Thymus (tissue), 11 donors: ENCODE data around the gene ADM2. TPM values are rescaled to one million over a fixed set of nuclear protein-coding genes. Genes with fewer than 3 reads are reported as not detected.

Experiments used
- DNase-seq, 9 donors: peaks; one replicate each; pipeline ENCODE4 v3.0.0-alpha.2; 2013; ENCODE audit warnings: low spot score in 9 of 9, low read depth in 6 of 9, missing footprints in 1 of 9
- H3K27ac ChIP-seq, 2 donors: one replicate each; pipeline ENCODE4 v1.5.1; 2013; ENCODE audit warnings: control low read depth in 1 of 2, low read depth in 1 of 2, low read length in 1 of 2, mild to moderate bottlenecking in 1 of 2, moderate library complexity in 1 of 2
- H3K27me3 ChIP-seq, 2 donors: one replicate each; pipeline ENCODE4 v1.5.1; 2013; ENCODE audit warnings: low read length in 1 of 2; ENCODE audit not compliant: control insufficient read depth in 2 of 2, insufficient read depth in 1 of 2
- H3K36me3 ChIP-seq, 2 donors: one replicate each; pipeline ENCODE4 v1.5.1; 2013; ENCODE audit warnings: low read length in 1 of 2, mild to moderate bottlenecking in 1 of 2, moderate library complexity in 1 of 2; ENCODE audit not compliant: control insufficient read depth in 2 of 2, insufficient read depth in 2 of 2
- H3K4me1 ChIP-seq, 2 donors: one replicate each; pipeline ENCODE4 v1.5.1; 2013; ENCODE audit warnings: low read length in 2 of 2; ENCODE audit not compliant: control insufficient read depth in 2 of 2, insufficient read depth in 2 of 2
- H3K4me3 ChIP-seq, 2 donors: one replicate each; pipeline ENCODE4 v1.5.1; 2013; ENCODE audit warnings: low read length in 2 of 2, control low read depth in 1 of 2, mild to moderate bottlenecking in 1 of 2
- H3K9me3 ChIP-seq, 2 donors: one replicate each; pipeline ENCODE4 v1.5.1; 2013; ENCODE audit warnings: low read length in 1 of 2, mild to moderate bottlenecking in 1 of 2; ENCODE audit not compliant: control insufficient read depth in 2 of 2, insufficient read depth in 1 of 2
- WGBS: extraction: QIAGEN DNeasy Blood & Tissue Kit; methylation state at CpG from one replicate; pipeline ENCODE4 v1.1.7; 2013; 5-methylcytosine and 5-hydroxymethylcytosine counted together
- polyA plus RNA-seq: library from polyadenylated mRNA; stranded (reverse); fragments of 200-250 nt; gene quantifications from one replicate; pipeline ENCODE4 v1.2.3, GENCODE V29; 2013
- total RNA-seq: library from RNA; stranded (reverse); fragments of 120-200 nt; gene quantifications from one replicate; pipeline ENCODE4 v1.2.4, GENCODE V29; 2013
- donor health status: healthy.

ADM2 gene
- total and polyA plus RNA-seq, 2 donors: 1.4 to 1.5 TPM

- DNase-seq: no peak
Observed at GRCh38 chr22:50471197-50471847, 10.0 kb upstream of the ADM2 start.

DNA sequence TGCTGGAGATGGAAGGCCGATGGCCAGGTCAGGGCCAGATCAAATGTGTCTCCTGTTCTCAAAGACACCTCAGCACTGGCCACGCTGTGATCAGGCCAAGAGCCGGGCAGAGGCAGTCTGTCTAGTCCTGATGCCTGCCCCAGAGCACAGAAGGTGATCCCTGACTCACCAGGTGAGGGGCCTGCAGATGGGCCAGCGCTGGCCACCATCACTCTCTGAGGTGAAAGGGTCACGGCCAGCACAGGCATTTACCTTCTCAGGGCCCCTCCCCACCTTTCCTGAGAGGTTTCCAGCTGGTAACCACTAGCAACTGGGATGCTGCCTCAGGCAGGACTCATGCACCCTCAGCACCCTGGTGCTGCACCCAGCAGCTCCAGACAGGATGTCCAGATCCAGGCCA is 9.4 kb upstream of the ADM2 start:
- no peak for DNase-seq
- peaks cover 14 to 15% of the 10 kb centered on the region in 2 donors for H3K36me3 ChIP-seq
- H3K9me3 ChIP-seq: peaks cover 0 to 6% of the 10 kb centered on the region in 2 donors
- 95% methylated on average over 5 of the region's 5 CpGs for WGBS
- H3K4me3 ChIP-seq: no peak overlapping the region
- H3K27ac ChIP-seq: peak overlapping the region; percentile 53 to 79
- peaks cover 0 to 2% of the 10 kb centered on the region in 2 donors for H3K27me3 ChIP-seq
- H3K4me1 ChIP-seq: peaks cover 59 to 79% of the 10 kb centered on the region in 2 donors

More at GRCh38 chr22:50471197-50471847, 10.0 kb upstream of the ADM2 start:
- Histone ChIP-seq H3K36me3 (peaks cover 21% of the 10 kb centered on the region in 2 donors), H3K4me1 (peaks cover 59 to 85% of the 10 kb centered on the region in 2 donors), H3K27me3 (no peaks in the 10 kb centered on the region), H3K27ac (peak overlapping the region; percentile 94 to 99), H3K4me3 (peak overlapping the region in 1 of 2 donors; percentile 51), H3K9me3 (peaks cover 0 to 6% of the 10 kb centered on the region in 2 donors)
- WGBS: 71% methylated on average over 21 of the region's 21 CpGs

DNA sequence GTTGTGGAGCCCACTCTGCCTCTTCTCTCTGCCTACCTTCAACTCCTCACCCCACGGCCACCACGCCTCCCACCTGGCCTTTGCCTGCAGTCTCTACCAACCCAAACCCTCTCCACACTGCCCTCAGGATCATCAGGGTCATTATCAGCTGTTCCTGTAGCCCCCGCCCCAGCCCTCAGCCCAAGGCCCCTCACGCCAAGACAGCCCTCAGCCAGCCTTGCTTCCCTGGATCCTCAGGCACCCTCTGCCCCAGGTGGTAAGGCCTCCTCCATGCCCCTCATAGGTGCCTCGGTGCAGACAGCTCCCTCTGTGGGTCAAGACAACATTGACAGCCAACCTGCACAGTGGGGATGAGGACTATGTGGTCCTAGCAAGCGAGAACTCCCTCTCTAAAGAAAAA is 8.3 kb upstream of the ADM2 start:
- Histone ChIP-seq H3K27me3 (peaks cover 0 to 5% of the 10 kb centered on the region in 2 donors), H3K4me1 (peaks cover 52 to 68% of the 10 kb centered on the region in 2 donors), H3K4me3 (peak overlapping the region; percentile 78 to 98), H3K9me3 (peaks cover 0 to 6% of the 10 kb centered on the region in 2 donors), H3K27ac (peak overlapping the region in 1 of 2 donors; percentile 79), H3K36me3 (peaks cover 4% of the 10 kb centered on the region in 2 donors)
- 75% methylated on average over 6 of the region's 6 CpGs for WGBS
- DNase-seq: peak in 3 of 9 donors; percentile 56 to 77 (median 65)

DNA sequence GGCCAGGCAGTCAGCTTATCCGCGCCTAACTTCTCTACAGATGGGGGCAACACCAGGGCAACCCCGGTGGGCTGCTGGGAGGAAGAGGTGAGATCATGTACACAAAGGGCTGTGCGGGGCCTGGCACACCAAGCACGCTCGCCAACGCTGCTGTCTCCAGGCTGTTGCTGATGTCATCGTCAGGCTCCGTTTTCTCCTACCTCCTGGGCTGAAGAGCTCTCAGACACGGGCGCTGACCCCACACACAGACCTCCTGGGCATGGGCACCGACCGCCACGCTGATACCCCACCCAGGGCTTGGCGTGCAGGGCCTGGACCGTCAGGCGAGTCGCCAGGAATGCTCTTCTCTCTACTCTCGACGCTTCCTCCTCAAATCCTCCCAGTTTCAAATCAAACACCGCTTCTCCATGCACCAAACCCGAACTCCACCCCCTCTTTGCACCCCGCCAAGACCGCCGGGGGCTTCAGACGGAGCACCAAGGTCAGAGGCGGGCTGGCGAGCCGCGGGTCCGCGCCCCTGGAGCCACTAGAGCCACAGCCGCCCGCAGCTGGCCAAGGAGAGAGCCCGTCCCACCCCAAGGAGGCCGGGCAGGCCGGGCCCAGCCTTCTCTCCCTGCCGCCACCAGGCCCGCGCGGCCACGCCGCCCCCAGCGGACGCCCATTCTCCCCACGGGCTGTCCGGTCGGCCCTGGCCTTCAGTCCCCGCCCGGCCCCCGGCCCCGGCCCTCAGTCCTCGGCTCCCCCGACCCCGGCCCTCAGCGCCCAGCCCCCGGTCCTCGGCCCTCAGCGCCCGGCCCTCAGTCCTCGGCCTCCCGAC is 7.3 kb upstream of the ADM2 start:
- H3K4me3 ChIP-seq: peak overlapping the region; percentile 78 to 98
- peak overlapping the region; percentile 58 to 79 for H3K27ac ChIP-seq
- peak in 1 of 9 donors; percentile 45 for DNase-seq
- H3K9me3 ChIP-seq: peaks cover 0 to 6% of the 10 kb centered on the region in 2 donors
- H3K36me3 ChIP-seq: peaks cover 2 to 4% of the 10 kb centered on the region in 2 donors
- whole genome bisulfite sequencing: 14% methylated on average over 61 of the region's 62 CpGs
- H3K27me3 ChIP-seq: peaks cover 0 to 12% of the 10 kb centered on the region in 2 donors
- H3K4me1 ChIP-seq: peaks cover 42 to 58% of the 10 kb centered on the region in 2 donors

DNA sequence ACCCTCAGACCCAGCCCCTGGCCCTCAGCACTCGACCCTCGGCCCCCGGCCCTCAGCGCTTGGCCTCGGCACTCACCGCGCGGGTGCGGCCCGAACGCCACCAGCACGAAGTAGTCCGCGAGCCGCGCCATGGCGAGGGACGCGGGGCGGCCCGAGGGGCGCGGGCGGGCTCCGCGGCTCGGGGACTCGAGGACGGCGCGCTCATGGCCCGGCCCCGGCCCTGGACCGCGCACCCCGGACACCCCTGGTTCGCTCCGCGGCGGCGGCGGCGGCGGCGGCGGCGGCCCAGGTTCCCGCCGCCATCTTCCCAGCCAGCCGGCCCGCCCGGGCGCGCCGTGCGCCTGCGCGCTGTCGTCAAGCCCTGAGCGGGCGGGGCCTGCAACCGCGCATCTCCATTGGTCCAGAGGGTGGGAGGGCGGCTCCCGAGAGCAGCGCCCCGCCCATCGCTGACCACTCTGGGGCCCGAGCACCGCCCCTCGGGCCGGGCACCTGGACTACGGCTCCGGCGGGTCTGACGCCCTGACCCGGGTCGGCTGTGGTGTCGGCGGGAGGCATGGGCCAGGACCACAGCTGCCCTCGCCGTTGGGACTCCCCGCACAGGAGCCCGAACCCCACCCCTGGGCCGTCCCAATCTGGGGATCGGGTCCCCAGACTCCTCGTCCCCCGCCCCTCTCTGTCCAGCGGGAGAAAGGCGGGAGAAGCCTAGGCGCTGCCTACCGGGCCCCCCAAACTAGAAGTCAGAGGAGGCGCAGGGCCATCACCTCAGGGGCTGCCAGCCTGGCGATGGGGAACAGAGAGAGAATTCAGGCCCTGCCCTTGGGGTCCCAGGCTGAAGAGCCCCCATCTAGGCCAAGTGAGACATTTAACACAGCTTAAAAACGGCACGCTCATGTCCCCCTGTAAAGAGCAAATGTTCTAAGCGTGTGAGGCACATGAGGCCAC is 6.4 kb upstream of the ADM2 start, which contains the start of gene SBF1:
Gene SBF1, minus strand, starts transcription at position 326 of the 942 bp plus-strand sequence. Its CDS starts 195 bp downstream, at position 131.
- Histone ChIP-seq H3K36me3 (peaks cover 2 to 4% of the 10 kb centered on the region in 2 donors), H3K4me1 (peaks cover 40 to 49% of the 10 kb centered on the region in 2 donors)
- WGBS: 3% methylated on average over 97 of the region's 97 CpGs

DNA sequence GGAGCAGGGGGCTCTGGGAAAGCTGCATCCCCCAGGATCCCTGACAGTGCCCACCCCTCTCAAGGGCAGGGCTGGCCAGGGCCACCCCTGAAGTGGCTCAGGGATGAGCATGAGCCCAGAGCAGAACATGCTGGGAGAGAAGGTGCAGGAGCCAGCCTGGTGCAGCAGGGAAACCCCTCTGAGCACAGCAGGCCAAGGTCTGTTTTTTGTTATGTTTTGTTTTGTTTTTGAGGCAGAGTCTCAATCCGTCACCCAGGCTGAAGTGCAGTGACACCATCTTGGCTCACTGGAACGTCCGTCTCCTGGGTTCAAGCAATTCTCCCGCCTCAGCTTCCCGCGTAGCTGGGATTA is 5.7 kb upstream of the ADM2 start:
- Histone ChIP-seq H3K4me3 (peak overlapping the region; percentile 60 to 98), H3K4me1 (peaks cover 34 to 42% of the 10 kb centered on the region in 2 donors), H3K36me3 (peaks cover 2 to 4% of the 10 kb centered on the region in 2 donors), H3K27me3 (peaks cover 10 to 27% of the 10 kb centered on the region in 2 donors), H3K27ac (no peak overlapping the region), H3K9me3 (peaks cover 0 to under 1% of the 10 kb centered on the region in 2 donors)
- 95% methylated on average over 6 of the region's 6 CpGs for WGBS
- DNase-seq: no peak

More for the DNA sequence above, 6.4 kb upstream of the ADM2 start, which contains the start of gene SBF1:
- peak within 1 kb of the TSS; percentile 78 to 98 for H3K4me3 ChIP-seq
- DNase-seq: peak; percentile 56 to 92 (median 80)
- H3K9me3 ChIP-seq: peaks cover 0 to 6% of the 10 kb centered on the region in 2 donors
- H3K27me3 ChIP-seq: peaks cover 4 to 21% of the 10 kb centered on the region in 2 donors
- peak within 1 kb of the TSS; percentile 58 to 79 for H3K27ac ChIP-seq

DNA sequence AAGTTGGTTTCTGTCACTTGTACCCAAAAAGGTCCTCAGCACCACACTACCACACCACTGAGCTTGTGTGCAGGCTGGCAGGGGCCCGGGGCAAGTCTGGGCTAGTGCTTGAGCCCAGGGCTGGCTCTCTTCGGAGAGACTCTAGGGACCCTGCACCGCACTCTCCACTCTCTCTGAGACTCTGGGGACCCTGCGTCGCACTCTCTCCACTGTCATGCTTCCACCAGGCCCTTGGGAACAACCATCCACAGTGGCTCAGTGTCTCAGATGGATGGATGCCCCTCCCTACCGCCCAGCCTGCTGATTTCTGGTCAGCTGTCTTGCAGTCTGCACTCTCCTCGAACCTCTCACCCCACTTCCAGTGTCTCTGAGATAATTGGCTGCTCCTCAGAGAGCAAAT is 4.5 kb upstream of the ADM2 start:
- WGBS: 96% methylated on average over 7 of the region's 7 CpGs

DNA sequence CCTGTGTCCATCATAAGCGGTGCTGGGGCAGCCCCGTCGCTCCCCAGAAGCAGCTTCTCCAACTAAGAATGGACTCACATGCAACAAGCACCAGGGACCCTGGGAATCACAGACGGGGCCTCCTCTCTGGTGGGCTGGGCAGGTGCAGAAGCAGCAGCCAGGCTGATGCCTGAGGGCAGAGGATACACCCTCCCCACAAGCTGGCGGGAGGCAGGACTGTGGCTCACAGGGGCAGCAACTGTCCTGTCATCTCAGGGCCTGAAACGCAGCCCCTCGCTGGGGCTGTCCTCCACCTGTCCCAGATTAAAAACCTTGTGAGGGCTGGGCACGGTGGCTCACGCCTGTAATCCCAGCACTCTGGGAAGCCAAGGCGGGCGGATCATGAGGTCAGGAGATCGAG is 3.4 kb upstream of the ADM2 start:
- Histone ChIP-seq H3K4me3 (no peak overlapping the region), H3K36me3 (peaks cover 0 to 2% of the 10 kb centered on the region in 2 donors), H3K9me3 (no peaks in the 10 kb centered on the region), H3K27ac (no peak overlapping the region), H3K27me3 (peaks cover 32 to 48% of the 10 kb centered on the region in 2 donors), H3K4me1 (peaks cover 18 to 31% of the 10 kb centered on the region in 2 donors)
- 95% methylated on average over 12 of the region's 12 CpGs for WGBS
- no peak for DNase-seq

More for the DNA sequence above, 4.5 kb upstream of the ADM2 start:
- no peak overlapping the region for H3K27ac ChIP-seq
- peaks cover 2 to 3% of the 10 kb centered on the region in 2 donors for H3K36me3 ChIP-seq
- no peak for DNase-seq
- peaks cover 24 to 35% of the 10 kb centered on the region in 2 donors for H3K4me1 ChIP-seq
- no peaks in the 10 kb centered on the region for H3K9me3 ChIP-seq
- no peak overlapping the region for H3K4me3 ChIP-seq
- peaks cover 22 to 38% of the 10 kb centered on the region in 2 donors for H3K27me3 ChIP-seq
